CD4-positive, alpha-beta T cell (primary cell): ENCODE measurements around the gene BTBD9. TPM values are rescaled to one million over a fixed set of nuclear protein-coding genes. Genes with fewer than 3 reads are reported as not detected.

Experiments
- ATAC-seq: fragments of 200-7000 bp; cut with Tn5 transposase; one replicate; pipeline ENCODE4 v1.10.0; 2022; ENCODE audit warnings: mild to moderate bottlenecking; ENCODE audit not compliant: poor library complexity
- CTCF ChIA-PET: fragments of 350-600 bp; sonication (Branson Sonifier 250); formaldehyde crosslinking; loops from one replicate; lab custom pipeline; 2021; ENCODE audit warnings: antibody characterized with exemption, inconsistent platforms; lab: Charles Lee
- POLR2A ChIA-PET: fragments of 350-600 bp; sonication (Branson Sonifier 250); formaldehyde crosslinking; loops from one replicate; lab custom pipeline; 2021; ENCODE audit warnings: antibody characterized with exemption, inconsistent platforms; lab: Charles Lee
- DNase-seq, 14 experiments: peaks; one replicate each; pipeline ENCODE4 v3.0.0-alpha.2; 2013 to 2020; ENCODE audit warnings: mixed read lengths in 2 of 14
- H3K27ac ChIP-seq, 2 donors: one replicate each; pipeline versions ENCODE4 v1.5.1 to v1.7.0; 2013; ENCODE audit warnings: low read length in 2 of 2, low read depth in 1 of 2, mild to moderate bottlenecking in 1 of 2
- H3K27me3 ChIP-seq, 2 experiments: 1 replicate in 1 of 2; 2 replicates in 1 of 2; pipeline versions ENCODE4 v1.6.1 to v1.7.0; 2013; ENCODE audit warnings: low read length in 2 of 2, control low read depth in 1 of 2, mild to moderate bottlenecking in 1 of 2, moderate library complexity in 1 of 2; ENCODE audit not compliant: insufficient read depth in 2 of 2, control insufficient read depth in 1 of 2
- H3K36me3 ChIP-seq: one replicate; pipeline ENCODE4 v1.6.1; 2013; ENCODE audit warnings: low read length, control low read depth; ENCODE audit not compliant: insufficient read depth
- H3K4me1 ChIP-seq: one replicate; pipeline ENCODE4 v1.6.1; 2013; ENCODE audit warnings: low read length, control low read depth; ENCODE audit not compliant: insufficient read depth
- H3K4me3 ChIP-seq: one replicate; pipeline ENCODE4 v1.5.1; 2013; ENCODE audit warnings: mild to moderate bottlenecking, low read length, moderate library complexity
- H3K9me3 ChIP-seq, 2 experiments: 1 replicate in 1 of 2; 2 replicates in 1 of 2; pipeline versions ENCODE4 v1.6.1 to v1.7.0; 2013; ENCODE audit warnings: low read length in 2 of 2, mild to moderate bottlenecking in 2 of 2, control low read depth in 1 of 2, moderate library complexity in 1 of 2; ENCODE audit not compliant: control insufficient read depth in 1 of 2, insufficient read depth in 1 of 2
- H3K27ac Mint-ChIP-seq: one replicate; pipeline ENCODE4 v1.8.0; 2020; ENCODE audit warnings: mixed read lengths
- H3K27me3 Mint-ChIP-seq: one replicate; pipeline ENCODE4 v1.8.0; 2021; ENCODE audit warnings: mixed read lengths
- H3K36me3 Mint-ChIP-seq: one replicate; pipeline ENCODE4 v1.8.0; 2021; ENCODE audit warnings: low read depth, mixed read lengths
- H3K4me1 Mint-ChIP-seq: one replicate; pipeline ENCODE4 v1.8.0; 2021; ENCODE audit warnings: low read depth, mixed read lengths
- H3K4me3 Mint-ChIP-seq: one replicate; pipeline ENCODE4 v1.8.0; 2020; ENCODE audit warnings: mild to moderate bottlenecking, mixed read lengths
- H3K9me3 Mint-ChIP-seq: one replicate; pipeline ENCODE4 v1.8.0; 2020; ENCODE audit warnings: mixed read lengths
- intact Hi-C, 2 experiments: fragments of 100-400 bp; cut with DNase I in 1 of 2; cut with micrococcal nuclease in 1 of 2; formaldehyde crosslinking; loops; one replicate each; pipeline versions ENCODE4 v1.15.1 to v1.9.0; 2023 to 2025; cut with DNase I, micrococcal nuclease
- total RNA-seq, 174 experiments: library from RNA in 2 of 174; stranded (reverse) in 2 of 174; gene quantifications; one replicate each; pipeline ENCODE4 v1.2.3 and lab custom pipeline; 2021 to 2026
- TF ChIP-seq, protein P1 (sequence below): fragments of 200-600 bp; IDR thresholded peaks from one replicate; pipeline ENCODE4 v1.8.0; 2022; ENCODE audit warnings: antibody characterized with exemption, mild to moderate bottlenecking

The BTBD9 gene
- total RNA-seq, 2 experiments from 2014 or later: 58.7 to 59.3 TPM

DNA sequence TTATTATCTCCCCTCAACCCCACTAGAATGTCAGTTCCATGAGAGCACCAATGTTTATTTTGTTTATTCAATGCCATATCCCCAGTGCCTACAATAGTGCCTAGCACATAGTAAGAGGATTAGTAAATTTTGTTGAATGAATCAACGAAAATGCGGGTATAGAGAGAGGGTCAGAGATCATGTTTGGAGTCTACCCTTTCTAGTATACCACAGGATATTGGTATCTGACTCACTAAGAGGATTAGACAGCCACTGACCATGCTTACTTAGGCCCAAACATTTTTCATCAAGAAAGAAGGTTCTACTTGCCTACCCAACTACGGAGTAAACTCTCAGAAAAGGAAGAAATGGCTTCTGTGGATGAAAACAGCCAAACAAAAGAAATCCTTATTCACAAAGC lies 356.8 kb downstream of the BTBD9 start:
- POLR2A ChIA-PET: no interaction called here
- peaks cover 75% of the 10 kb centered on the region for H3K36me3 Mint-ChIP-seq

GRCh38 chr6:38281126-38281525 lies 358.6 kb downstream of the BTBD9 start:
- H3K27me3 Mint-ChIP-seq: no peaks in the 10 kb centered on the region
- peaks cover 77% of the 10 kb centered on the region for H3K36me3 Mint-ChIP-seq
- POLR2A ChIA-PET: no interaction called here
- no peak overlapping the region for H3K4me3 Mint-ChIP-seq
- no peak overlapping the region for H3K27ac Mint-ChIP-seq
- ATAC-seq (no peak), DNase-seq (no peak)
- H3K4me1 Mint-ChIP-seq: no peaks in the 10 kb centered on the region
- H3K4me1 ChIP-seq: no peaks in the 10 kb centered on the region
- peaks cover 3% of the 10 kb centered on the region for H3K9me3 Mint-ChIP-seq
- no peak overlapping the region for H3K4me3 ChIP-seq
- peaks cover 4% of the 10 kb centered on the region for H3K36me3 ChIP-seq
- CTCF ChIA-PET: interaction anchor here (1.3 kb wide), 1 partner anchor 8 kb away, joined by 3 read pairs; no protein-coding TSS in a partner anchor
- no peak overlapping the region for H3K27ac ChIP-seq
- no peaks in the 10 kb centered on the region for H3K27me3 ChIP-seq
- intact Hi-C loops: no loop called here
- TF ChIP-seq, protein P1, sequence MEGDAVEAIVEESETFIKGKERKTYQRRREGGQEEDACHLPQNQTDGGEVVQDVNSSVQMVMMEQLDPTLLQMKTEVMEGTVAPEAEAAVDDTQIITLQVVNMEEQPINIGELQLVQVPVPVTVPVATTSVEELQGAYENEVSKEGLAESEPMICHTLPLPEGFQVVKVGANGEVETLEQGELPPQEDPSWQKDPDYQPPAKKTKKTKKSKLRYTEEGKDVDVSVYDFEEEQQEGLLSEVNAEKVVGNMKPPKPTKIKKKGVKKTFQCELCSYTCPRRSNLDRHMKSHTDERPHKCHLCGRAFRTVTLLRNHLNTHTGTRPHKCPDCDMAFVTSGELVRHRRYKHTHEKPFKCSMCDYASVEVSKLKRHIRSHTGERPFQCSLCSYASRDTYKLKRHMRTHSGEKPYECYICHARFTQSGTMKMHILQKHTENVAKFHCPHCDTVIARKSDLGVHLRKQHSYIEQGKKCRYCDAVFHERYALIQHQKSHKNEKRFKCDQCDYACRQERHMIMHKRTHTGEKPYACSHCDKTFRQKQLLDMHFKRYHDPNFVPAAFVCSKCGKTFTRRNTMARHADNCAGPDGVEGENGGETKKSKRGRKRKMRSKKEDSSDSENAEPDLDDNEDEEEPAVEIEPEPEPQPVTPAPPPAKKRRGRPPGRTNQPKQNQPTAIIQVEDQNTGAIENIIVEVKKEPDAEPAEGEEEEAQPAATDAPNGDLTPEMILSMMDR: no peak
- no peaks in the 10 kb centered on the region for H3K9me3 ChIP-seq

More for the DNA sequence above, 356.8 kb downstream of the BTBD9 start:
- DNase-seq (no peak), ATAC-seq (no peak)
- H3K27me3 ChIP-seq: no peaks in the 10 kb centered on the region
- intact Hi-C loops: no loop called here
- H3K9me3 ChIP-seq: no peaks in the 10 kb centered on the region
- Mint-ChIP-seq H3K4me3 (no peak overlapping the region), H3K27ac (no peak overlapping the region), H3K27me3 (no peaks in the 10 kb centered on the region), H3K4me1 (no peaks in the 10 kb centered on the region), H3K9me3 (no peaks in the 10 kb centered on the region)
- CTCF ChIA-PET: interaction anchor here (1.2 kb wide), 1 partner anchor 10 kb away, joined by 3 read pairs; no protein-coding TSS in a partner anchor
- TF ChIP-seq, protein P1: no peak
- no peaks in the 10 kb centered on the region for H3K4me1 ChIP-seq
- H3K27ac ChIP-seq: no peak overlapping the region
- no peak overlapping the region for H3K4me3 ChIP-seq
- peaks cover 13% of the 10 kb centered on the region for H3K36me3 ChIP-seq

DNA sequence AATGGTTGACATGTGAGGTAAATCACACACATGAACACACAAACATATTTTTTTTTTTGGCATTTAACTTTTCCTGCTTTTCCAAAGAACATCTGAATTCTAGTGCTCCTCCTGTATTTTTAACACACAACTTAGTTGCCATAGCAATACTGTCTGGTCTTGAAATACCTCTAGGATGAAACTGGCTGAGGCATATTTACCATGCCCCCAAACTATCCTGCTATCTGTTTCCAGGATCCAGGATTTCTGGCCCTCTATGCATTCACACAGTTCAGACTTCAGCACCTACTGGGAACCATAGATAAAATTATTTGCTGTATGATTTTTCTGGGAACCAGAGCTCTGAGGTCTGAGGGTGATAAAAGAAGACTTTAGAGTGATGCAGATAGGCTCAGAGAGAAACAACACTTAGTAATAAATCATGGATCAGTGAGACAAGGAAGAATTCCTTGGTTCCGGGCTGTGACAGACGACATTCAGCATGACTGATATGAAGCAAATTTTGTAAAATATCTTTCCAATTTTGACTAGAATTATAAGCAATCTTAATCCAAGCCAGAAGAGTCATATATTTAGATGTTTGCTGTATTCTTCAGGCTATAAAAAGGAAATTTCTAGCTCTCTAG lies 359.7 kb downstream of the BTBD9 start:
- Histone ChIP-seq H3K27ac (no peak overlapping the region), H3K4me1 (no peaks in the 10 kb centered on the region), H3K9me3 (no peaks in the 10 kb centered on the region), H3K36me3 (peaks cover 4% of the 10 kb centered on the region), H3K27me3 (no peaks in the 10 kb centered on the region), H3K4me3 (no peak overlapping the region)
- ChIA-PET CTCF (interaction anchor here (0.6 kb wide), 1 partner anchor 236 kb away, joined by 3 read pairs; no protein-coding TSS in a partner anchor), POLR2A (no interaction called here)
- H3K36me3 Mint-ChIP-seq: peaks cover 67% of the 10 kb centered on the region
- intact Hi-C loops: no loop called here
- no peaks in the 10 kb centered on the region for H3K27me3 Mint-ChIP-seq
- H3K9me3 Mint-ChIP-seq: peaks cover 3% of the 10 kb centered on the region
- H3K4me3 Mint-ChIP-seq: no peak overlapping the region
- no peak for ATAC-seq
- TF ChIP-seq, protein P1: no peak
- H3K4me1 Mint-ChIP-seq: no peaks in the 10 kb centered on the region
- DNase-seq: no peak
- H3K27ac Mint-ChIP-seq: no peak overlapping the region
